ENCODE data around the gene PLEKHM3. TPM values are rescaled to one million over a fixed set of nuclear protein-coding genes. Genes with fewer than 3 reads are reported as not detected.

The PLEKHM3 gene
- total RNA-seq, 1 donor from 2014 or later, result 6.8 TPM

DNA sequence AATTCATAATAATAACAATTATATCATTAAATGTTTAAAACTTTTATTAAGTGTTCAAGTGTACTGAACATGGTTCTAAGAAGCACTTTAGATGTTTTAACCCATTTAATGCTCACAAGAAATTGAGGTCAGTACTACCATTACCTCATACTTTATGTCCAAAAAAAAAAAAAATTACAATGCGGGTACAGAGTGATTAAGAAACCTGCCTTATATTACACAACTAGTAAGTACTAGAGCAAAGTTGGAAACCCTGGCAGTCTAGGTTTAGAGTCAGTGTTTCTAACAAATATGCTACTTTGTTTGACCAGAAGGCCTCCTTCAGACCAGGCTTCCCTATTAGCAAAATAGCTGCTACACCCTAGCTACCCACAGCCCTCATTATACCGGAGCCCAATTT is 28.5 kb downstream of the PLEKHM3 start:
- DNase-seq (ENCODE audit: low read depth, low spot score), result no peak
- Mint-ChIP-seq H3K4me3 (no peak overlapping the region), H3K9me3 (no peaks in the 10 kb centered on the region), H3K36me3 (ENCODE audit: low read depth) (no peaks in the 10 kb centered on the region), H3K27ac (ENCODE audit: unreplicated experiment) (no peak overlapping the region), H3K4me1 (no peaks in the 10 kb centered on the region), H3K27me3 (ENCODE audit: low read depth) (no peaks in the 10 kb centered on the region)
- TF ChIP-seq, protein P1, sequence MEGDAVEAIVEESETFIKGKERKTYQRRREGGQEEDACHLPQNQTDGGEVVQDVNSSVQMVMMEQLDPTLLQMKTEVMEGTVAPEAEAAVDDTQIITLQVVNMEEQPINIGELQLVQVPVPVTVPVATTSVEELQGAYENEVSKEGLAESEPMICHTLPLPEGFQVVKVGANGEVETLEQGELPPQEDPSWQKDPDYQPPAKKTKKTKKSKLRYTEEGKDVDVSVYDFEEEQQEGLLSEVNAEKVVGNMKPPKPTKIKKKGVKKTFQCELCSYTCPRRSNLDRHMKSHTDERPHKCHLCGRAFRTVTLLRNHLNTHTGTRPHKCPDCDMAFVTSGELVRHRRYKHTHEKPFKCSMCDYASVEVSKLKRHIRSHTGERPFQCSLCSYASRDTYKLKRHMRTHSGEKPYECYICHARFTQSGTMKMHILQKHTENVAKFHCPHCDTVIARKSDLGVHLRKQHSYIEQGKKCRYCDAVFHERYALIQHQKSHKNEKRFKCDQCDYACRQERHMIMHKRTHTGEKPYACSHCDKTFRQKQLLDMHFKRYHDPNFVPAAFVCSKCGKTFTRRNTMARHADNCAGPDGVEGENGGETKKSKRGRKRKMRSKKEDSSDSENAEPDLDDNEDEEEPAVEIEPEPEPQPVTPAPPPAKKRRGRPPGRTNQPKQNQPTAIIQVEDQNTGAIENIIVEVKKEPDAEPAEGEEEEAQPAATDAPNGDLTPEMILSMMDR (conservative IDR thresholded peaks at IDR 0.05), result no peak

DNA sequence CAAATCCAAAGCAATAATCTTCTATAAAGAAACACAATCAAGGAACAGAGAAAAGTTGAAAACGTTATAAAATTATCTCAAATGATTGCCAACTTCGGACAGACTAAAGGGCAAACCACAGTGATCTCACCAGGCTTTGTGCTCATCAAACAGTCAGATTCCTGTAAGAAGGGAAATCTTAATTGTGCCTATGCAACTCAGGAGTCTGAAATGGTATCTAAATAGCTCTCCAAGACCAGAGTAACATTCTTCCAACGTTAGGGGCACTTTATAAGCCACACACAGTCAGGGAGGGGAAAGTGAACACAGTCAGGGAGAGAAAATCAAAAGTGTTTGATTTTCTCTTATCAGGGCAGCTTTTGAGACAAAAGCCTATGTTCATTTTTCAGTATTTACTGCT is 29.4 kb downstream of the PLEKHM3 start:
- Mint-ChIP-seq H3K27me3 (ENCODE audit: low read depth) (no peaks in the 10 kb centered on the region), H3K36me3 (ENCODE audit: low read depth) (no peaks in the 10 kb centered on the region), H3K4me3 (no peak overlapping the region), H3K4me1 (no peaks in the 10 kb centered on the region), H3K9me3 (no peaks in the 10 kb centered on the region), H3K27ac (ENCODE audit: unreplicated experiment) (no peak overlapping the region)
- TF ChIP-seq, protein P1 (conservative IDR thresholded peaks at IDR 0.05), result no peak
- no peak for DNase-seq (ENCODE audit: low read depth, low spot score)

DNA sequence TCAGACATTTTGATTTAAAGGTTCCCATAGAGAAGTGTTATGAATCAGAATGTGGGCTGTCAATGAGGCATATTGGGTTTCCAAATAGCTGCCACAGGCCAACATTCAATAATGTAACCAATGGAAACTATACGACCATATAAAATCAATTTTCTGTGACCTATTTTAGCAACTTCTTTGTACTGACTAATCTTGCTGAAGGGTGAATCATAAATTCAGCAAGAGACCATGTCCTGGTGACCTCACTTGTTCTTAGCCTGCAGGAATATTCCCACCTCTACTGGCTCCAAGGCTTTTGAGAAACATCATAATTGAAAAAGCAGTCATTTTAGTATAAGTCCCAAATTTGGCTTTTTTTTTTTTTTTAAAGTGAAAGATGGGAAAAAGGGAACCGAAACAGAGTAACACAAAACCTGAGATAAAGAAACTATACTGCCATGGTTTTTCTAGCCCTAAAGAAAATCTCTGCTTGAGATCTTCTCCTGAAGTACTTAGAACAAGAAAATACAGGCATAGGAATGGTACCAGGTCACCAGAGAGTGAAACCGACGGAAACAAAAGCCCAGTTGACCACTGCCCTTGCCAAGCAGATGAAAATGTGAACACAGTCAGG is 32.1 kb downstream of the PLEKHM3 start:
- Mint-ChIP-seq H3K27ac (ENCODE audit: unreplicated experiment) (no peak overlapping the region), H3K27me3 (ENCODE audit: low read depth) (no peaks in the 10 kb centered on the region), H3K9me3 (no peaks in the 10 kb centered on the region), H3K4me1 (no peaks in the 10 kb centered on the region), H3K4me3 (no peak overlapping the region), H3K36me3 (ENCODE audit: low read depth) (no peaks in the 10 kb centered on the region)
- TF ChIP-seq, protein P1 (conservative IDR thresholded peaks at IDR 0.05), result no peak
- no peak for DNase-seq (ENCODE audit: low read depth, low spot score)

DNA sequence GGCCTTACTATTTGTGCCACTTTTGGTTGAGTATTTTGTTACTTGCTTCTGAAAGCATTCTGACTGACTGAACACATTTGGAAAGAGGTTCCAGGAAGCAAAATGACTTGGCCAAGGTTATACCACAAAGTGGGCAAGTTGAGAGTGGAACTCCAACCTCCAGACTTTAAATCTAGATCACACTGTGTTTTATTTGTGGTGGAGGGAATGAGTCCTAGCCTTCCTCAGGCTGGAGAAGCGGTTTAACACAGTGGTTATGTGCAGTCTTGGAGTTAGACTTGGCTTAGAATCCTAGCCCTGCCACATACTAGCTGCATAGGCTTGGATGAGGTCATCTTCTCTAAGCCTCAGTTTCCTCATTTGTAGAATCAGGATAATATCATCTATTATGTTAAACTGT is 33.4 kb downstream of the PLEKHM3 start:
- Mint-ChIP-seq H3K27ac (ENCODE audit: unreplicated experiment) (no peak overlapping the region), H3K4me1 (no peaks in the 10 kb centered on the region), H3K36me3 (ENCODE audit: low read depth) (no peaks in the 10 kb centered on the region), H3K4me3 (no peak overlapping the region), H3K9me3 (no peaks in the 10 kb centered on the region), H3K27me3 (ENCODE audit: low read depth) (no peaks in the 10 kb centered on the region)
- no peak for DNase-seq (ENCODE audit: low read depth, low spot score)
- TF ChIP-seq, protein P1 (conservative IDR thresholded peaks at IDR 0.05), result no peak

DNA sequence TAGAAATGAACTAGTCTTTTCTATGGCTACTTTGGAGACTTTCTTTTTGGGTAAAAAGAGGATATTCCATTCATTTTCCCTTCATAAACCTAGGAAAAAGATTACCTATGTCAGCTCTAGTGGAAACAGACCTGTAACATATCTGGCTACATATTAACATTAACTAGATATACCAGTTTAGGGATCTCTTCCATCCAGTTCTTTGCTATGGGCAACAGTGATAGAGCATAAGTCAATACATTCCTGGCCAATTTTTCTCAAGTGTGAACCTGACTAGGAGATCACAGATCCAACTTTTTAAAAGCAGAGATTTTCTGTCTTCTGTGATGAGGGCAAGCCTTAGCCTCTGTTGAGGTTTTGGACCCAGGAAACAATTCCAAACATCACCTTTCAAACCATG is 34.5 kb downstream of the PLEKHM3 start:
- Mint-ChIP-seq H3K4me1 (no peaks in the 10 kb centered on the region), H3K27me3 (ENCODE audit: low read depth) (no peaks in the 10 kb centered on the region)

More for the DNA sequence above, 34.5 kb downstream of the PLEKHM3 start:
- Mint-ChIP-seq H3K4me3 (no peak overlapping the region), H3K9me3 (no peaks in the 10 kb centered on the region), H3K36me3 (ENCODE audit: low read depth) (no peaks in the 10 kb centered on the region), H3K27ac (ENCODE audit: unreplicated experiment) (no peak overlapping the region)
- TF ChIP-seq, protein P1 (conservative IDR thresholded peaks at IDR 0.05), result no peak
- DNase-seq (ENCODE audit: low read depth, low spot score), result no peak

Data from neural crest cell (in vitro differentiated cells).